Erythroblast (primary cell): ENCODE results near the gene GLIS1.

ENCODE experiments used
- GATA1 ChIP-seq: IDR thresholded peaks from 2 replicates; pipeline ENCODE4 v1.6.1; 2011; ENCODE audit warnings: low read depth, mild to moderate bottlenecking, control low read depth, low read length, moderate library complexity
- POLR2A ChIP-seq: IDR thresholded peaks from 2 replicates; pipeline ENCODE4 v1.6.1; 2011; ENCODE audit warnings: mild to moderate bottlenecking, low read length

DNA sequence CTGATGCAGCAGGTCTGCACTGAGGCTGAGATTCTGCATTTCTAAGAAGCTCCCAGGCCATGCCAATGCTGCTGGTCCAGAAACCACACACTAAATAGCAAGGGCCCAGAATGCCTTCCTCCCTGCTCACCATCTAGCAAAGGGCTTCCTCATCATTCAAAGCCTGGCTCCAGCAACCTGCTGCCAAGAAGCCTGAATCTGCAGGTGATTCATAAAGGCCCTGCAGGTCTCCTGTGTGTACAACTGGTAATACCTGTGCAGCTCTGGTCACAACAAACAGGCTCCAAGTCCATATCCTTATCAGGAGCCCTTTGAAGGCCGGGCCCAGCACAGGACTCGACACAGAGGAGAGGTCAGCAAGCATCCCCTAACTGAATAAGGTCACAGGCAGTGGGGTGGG lies 26.7 kb downstream of the GLIS1 start:
- TF ChIP-seq GATA1 (no peak), POLR2A (no peak)
